DMS153 treated with DMSO at 0.1 percent for 48 hours (cell line): ENCODE data around the gene SPINK1.
A peak's percentile ranks its signal among the peaks of the same experiment; 100 is the strongest.
"Not testable (repeated sequence)": the region's sequence is repeated elsewhere in the genome, so short reads cannot be mapped to it uniquely, and the experiment has no call there.

Experiments
- DNase-seq: peaks from one replicate; lab custom pipeline; 2025; ENCODE audit not compliant: unreplicated experiment; lab: John Stamatoyannopoulos, UW

The SPINK1 gene, protein sequence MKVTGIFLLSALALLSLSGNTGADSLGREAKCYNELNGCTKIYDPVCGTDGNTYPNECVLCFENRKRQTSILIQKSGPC

DNA sequence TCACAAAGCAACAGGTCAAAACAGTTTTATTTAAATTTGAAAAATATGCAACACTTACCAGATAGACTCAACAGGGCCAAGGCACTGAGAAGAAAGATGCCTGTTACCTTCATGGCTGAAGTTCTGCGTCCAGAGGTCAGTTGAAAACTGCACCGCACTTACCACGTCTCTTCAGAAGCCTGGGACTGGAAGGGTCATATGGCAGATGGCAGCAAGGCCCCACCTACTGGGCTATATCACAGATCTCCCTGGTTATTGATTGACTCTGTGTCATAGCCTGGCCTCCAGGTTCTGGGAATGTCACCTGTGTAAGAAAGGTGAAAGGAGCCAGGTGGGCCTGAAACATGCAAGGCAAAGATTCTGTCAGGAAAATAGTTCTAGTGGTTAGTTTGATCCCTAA lies at the start of gene SPINK1:
Gene SPINK1 (minus strand): TSS at position 207 of the 400 bp plus-strand sequence. CDS start 94 bp downstream, at position 113.
- DNase-seq, result no peak

DNA sequence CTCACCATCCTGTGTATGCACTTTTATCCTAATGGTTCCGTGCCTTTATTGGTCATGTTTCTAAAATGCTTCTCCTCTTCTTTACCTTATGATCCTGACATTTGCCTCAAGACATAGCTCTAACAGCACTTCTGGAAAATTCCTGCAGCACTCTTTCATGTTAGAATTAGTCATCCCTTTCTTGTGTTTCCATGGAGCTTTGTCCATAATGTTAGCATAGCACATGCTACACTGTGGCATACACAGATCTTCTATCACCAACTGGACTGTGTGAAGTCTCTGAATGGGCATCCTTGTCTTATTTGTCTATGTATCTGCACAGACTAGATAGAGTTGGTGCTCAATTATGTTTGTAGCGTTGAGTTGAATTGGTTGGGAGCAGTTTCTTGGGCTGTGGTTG lies 49.0 kb upstream of the SPINK1 start:
- DNase-seq, result no peak

DNA sequence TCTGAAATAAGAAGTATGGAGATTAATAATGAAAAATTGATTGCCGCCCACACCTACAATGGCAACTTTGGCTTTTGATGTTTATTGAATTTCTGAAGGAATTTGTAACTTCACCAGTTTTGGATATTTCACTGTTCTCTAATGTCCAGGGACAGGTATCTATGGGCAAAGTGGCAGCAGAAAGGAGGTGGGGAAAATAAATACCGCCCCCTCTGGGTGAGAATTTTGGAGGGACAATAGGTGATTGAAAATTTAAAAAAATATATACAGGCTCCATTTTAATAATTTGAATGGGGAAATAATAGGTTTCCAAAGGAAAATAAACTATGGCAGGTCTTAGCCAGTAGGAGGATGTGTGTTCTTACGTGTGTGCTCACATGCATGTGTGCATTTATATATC lies 48.3 kb upstream of the SPINK1 start:
- DNase-seq, result no peak

- DNase-seq, result no peak
Measured at GRCh38 chr5:147878066-147878759, 46.7 kb upstream of the SPINK1 start, which contains the start of gene SCGB3A2. Gene SCGB3A2, plus strand, starts transcription at chr5:147878711. Its CDS starts 93 bp downstream, at chr5:147878804.

- DNase-seq, result no peak
Measured at GRCh38 chr5:147876626-147877025, 45.2 kb upstream of the SPINK1 start.

GRCh38 chr5:147876141-147876540 lies 44.7 kb upstream of the SPINK1 start:
- no peak for DNase-seq

DNA sequence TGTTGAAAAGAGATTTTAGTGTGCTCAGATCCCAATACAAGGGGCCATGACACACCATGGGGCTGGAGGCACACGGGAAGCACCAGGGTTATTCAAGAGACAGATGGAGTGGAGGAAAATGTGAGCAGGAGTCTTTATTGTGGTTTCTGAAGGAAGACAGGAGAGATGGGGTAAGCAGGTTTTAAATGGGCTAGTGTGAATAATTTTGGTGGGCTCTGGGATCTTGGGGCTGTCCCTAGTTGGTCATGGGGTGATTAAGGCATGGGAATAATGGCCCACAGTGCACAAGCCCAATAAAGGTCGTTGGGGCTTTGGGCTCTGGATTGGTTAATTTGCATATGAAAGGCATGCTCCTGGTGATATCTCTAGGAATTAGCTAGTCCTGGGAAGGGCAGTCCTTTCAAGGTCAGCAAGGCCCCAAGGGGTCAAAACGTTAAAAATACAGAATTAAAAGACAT lies 43.5 kb upstream of the SPINK1 start:
- no peak for DNase-seq

- DNase-seq, result not testable (repeated sequence)
Measured at GRCh38 chr5:147874118-147874875, 42.8 kb upstream of the SPINK1 start.

GRCh38 chr5:147872744-147873435 lies 41.4 kb upstream of the SPINK1 start:
- DNase-seq, result not testable (repeated sequence)

- not testable (repeated sequence) for DNase-seq
Measured at GRCh38 chr5:147871980-147872549, 40.6 kb upstream of the SPINK1 start.

GRCh38 chr5:147869892-147870291 lies 38.4 kb upstream of the SPINK1 start:
- not testable (repeated sequence) for DNase-seq

DNA sequence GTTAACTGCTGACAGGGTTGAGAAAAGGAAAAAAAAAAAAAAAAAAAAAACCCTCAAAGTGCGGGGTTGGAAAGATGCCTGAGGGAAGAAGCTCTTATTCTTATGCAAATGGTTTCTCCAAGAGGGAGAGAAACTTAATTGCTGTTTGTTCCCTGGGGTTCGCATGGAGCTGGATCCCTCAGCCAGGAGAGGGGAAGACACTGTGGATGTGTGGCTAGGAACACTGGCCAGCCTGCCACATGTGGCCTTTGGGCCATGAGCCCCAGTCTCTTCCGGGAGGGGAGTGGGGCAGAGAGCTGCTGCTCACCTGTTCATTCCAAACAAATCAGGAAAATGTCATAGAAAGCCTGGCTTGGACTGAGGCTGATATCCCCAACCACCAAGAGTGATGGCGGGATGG lies 37.6 kb upstream of the SPINK1 start:
- no peak for DNase-seq

DNA sequence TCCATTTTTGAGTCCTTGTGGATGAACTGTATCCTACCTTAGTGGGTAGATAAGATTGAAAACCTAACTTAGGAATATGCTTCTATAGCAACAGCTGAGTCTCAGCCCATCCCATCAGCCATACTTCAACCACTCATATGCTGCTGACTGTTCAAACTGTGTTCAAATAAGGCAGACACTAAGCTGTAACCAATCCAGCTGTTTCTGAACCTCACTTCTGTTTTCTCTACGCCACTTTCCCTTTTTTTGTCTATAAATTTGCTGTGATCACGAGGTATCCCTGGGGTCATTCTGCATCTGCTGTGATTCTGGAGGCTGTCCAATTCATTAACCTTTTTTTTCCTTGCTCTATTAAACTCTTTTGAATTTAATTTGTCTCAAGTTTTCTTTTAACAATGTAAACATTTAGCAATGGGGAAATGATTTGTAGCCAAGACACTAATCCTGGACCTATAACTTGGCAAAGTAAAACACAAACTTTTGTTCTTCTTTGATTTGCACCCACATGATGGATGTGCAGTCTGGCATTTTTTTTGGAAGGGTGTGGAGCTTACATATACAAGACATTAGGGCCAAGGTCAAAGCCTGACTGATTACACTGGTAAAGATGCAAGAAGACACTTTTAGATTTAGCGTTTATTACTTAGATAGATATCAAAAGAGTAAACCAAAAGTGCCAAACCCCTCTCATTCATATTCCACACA lies 32.1 kb upstream of the SPINK1 start:
- DNase-seq, result no peak

- no peak for DNase-seq
Measured at GRCh38 chr5:147860641-147861025, 29.2 kb upstream of the SPINK1 start.

- no peak for DNase-seq
Measured at GRCh38 chr5:147859962-147860640, 28.6 kb upstream of the SPINK1 start.

DNA sequence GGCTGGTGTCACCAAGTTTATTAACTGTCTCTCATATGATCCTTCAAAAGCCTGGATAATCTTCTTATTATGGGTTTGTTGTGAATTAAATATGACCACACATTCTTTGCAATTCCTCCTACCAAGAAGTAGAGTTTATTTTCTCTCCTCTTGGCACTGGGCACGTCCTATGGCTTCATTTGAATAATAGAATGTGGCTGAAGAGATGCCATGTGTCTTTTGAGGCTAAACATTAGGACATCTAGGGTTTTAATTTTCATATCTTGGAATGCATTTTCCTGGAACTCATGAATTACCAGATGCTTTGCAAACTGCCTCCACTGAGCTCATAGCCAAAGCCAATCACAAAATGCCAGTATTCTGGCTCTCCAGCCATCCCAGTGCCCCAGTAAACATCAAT lies 27.1 kb upstream of the SPINK1 start:
- no peak for DNase-seq

DNA sequence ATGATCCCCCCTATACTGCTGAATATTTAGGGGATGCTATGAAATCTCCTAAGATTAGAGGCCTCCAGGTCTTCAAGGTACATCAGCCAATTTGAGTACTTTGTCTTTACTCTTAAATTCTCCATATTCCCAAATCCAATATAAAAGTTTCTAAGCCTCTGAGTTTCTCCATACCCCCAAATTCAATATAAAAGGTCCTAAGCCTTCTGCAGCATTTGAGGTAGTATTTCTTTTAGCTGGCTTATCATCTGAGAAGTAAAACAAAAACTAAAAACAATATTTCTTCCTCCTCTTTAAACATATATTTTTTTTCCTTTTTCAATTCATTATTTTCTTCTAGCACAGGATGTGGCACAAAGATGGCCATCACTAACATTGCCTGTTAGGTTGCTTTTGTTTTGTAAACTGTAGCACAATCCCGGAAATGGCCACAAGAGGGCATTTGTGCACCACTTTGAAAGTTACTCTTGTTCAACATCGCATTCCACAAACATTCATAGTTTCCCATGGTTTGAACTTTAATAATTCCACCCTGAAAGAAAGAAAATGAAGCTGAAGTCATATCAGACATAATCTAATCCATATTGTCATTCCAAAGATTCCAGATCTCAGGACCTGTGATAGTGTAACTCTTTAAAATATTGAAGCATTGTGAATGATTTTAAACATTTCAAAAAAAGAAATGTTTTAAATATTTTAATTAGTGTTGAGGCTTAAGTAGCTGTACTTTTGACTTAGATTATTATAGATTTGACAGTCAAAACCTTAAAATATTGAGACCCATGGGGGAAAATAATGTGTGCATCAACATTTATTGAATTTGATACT lies 26.0 kb upstream of the SPINK1 start:
- DNase-seq, result peak; percentile 1

DNA sequence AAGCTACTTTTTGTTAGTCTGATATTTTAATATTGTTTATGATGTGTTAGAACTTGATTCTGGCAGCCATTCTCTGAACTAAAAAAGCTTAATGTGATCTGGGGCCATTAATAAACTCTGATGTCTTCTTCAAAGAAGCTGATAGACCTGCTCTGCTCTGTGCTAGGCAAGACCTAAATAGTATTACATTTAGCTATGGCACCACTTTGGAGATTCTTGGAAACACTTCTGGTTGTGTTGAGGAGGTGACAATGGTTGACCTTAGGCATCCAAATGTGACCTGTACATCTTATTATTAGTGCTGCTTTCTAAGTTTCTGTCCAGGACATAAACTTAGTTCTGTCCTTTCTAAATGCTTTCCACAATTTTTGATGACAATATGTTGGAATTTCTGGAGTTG lies 25.3 kb upstream of the SPINK1 start:
- DNase-seq, result no peak

DNA sequence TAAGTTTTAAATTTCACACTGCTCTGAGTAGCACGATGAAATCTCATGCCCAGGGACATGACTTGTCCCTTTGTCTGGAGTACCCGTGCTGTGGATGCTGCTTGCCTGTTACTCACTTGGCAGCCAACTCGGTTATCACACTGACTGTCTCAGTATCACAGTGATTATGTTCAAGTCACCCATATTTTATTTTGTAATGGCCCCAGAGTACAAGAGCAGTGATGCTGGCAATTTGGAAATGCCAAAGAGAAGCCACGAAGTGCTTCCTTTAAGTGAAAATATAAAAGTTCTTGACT lies 24.3 kb upstream of the SPINK1 start:
- DNase-seq, result no peak
